HG03442 (cell line): Measurements from ENCODE around the gene TREML2.
"Not testable (repeated sequence)": the region's sequence is repeated elsewhere in the genome, so short reads cannot be mapped to it uniquely, and the experiment has no call there.

Experiments
- ATAC-seq: cut with Tn5 transposase; IDR thresholded peaks from one replicate; pipeline ENCODE4 v1.9.1; 2021; ENCODE audit warnings: mild to moderate bottlenecking, moderate library complexity; ENCODE audit not compliant: unreplicated experiment

The TREML2 gene, protein sequence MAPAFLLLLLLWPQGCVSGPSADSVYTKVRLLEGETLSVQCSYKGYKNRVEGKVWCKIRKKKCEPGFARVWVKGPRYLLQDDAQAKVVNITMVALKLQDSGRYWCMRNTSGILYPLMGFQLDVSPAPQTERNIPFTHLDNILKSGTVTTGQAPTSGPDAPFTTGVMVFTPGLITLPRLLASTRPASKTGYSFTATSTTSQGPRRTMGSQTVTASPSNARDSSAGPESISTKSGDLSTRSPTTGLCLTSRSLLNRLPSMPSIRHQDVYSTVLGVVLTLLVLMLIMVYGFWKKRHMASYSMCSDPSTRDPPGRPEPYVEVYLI

DNA sequence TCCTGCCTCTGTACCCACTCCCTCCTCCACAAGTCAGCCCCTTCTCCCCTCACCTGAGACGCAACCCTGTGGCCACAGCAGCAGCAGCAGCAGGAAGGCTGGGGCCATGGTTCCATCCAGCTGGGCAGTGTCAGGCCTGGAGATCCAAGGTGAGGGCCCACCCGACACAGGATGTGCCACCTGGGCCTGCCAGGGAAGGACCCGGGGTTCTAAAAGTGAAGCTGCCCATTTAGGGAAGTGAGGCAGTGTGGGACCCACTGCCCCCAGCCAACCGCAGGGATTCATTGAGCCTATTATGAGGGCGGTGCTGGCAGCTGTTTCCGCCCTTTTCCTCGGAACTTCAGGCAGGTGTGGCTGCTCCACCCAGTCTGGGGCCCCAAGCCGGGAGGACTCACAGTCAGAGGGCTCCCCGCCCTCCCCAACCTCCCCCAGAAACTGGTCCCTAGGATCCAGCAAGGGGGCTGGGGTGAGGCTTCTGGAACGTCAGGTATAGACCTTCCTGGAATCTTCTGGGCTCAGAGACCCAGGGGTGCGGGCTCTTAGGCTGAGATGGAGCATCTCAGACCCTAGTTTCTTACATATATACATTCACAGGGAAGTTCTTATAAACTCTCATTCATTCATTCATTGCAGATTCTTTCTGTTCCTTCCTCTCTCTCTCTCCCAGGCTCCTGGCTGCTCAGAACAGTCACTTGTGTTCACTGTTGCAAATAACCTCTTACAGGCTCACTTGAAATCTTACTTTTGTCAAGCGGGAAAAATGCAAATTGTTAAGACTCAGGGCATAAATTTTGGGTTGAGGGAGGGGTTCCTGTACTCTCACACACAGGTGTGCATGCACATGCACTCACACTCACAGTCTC lies at the start of gene TREML2:
TREML2 (minus strand) TSS at position 249 of the 863 bp plus-strand sequence; CDS start at position 108, 141 bp downstream.
- no peak for ATAC-seq

DNA sequence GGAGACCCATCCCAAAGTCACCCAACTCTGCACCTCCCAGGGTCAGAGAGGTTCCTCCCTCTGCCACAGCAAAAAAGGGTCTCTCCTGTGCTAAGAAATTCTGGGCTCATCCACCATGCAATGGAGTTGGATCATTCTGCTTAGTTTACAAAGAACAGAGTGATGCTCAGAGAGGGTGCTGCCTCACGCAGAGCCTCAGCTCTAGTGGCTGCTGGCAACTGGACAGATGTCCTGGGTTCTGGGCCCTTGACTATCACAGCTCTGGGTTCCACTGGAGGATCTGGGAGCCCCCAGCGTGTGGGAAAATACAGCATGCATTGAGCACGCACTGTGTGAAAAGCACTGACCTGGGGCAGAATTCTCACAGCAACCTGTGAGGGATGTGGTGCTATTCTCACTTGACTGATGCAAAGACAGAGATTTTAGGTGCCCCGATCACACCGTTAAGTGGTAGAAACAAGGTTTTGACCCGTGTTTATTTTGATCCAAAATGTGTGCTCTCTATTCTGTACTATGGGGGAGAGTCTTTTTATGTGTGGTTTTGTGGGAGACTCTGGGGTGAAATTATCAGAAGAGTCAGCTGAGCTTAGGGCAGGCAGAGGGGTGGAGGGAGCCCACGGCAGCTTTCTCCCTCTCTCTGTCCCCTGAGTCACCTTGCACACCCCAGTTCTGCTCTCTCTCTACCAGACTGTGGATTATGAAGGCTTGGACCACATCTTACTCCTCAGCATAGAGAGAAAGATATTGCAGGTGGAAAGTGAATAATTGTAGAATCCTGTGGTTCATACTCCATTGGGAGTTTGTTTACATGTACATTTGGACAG lies 47.1 kb upstream of the TREML2 start:
- no peak for ATAC-seq

DNA sequence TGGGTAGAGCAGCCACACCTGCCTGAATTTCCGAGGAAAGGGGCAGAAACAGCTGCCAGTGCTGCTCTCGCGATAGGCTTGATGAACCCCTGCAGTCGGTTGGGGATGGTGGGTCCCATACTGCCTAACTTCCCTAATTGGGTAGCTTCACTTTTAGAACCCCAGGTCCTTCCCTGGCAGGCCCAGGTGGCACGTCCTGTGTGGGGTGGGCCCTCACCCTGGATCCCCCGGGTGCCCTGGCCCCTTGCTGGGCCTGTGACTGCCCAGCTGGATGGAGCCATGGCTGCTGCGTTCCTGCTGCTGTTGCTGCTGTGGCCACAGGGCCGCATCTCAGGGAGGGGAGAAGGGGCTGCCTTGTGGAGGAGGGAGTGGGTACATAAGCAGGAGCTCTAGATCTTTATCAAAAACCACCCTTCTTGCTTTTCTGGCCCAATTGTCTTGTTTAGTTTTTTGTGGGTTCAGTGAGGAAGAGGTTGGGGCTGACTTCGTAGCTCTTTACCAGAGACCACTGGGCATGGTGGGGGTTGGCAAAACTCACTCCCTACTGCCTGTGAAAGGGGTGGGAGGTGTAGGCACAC lies 46.4 kb upstream of the TREML2 start:
- ATAC-seq, result no peak

DNA sequence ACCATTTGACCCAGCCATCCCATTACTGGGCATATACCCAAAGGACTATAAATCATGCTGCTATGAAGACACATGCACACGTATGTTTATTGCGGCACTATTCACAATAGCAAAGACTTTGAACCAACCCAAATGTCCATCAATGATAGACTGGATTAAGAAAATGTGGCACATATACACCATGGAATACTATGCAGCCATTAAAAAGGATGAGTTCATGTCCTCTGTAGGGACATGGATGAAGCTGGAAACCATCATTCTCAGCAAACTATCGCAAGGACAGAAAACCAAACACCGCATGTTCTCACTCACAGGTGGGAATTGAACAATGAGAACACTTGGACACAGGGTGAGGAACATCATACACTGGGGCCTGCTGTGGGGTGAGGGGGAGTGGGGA lies 45.6 kb upstream of the TREML2 start:
- ATAC-seq, result not testable (repeated sequence)

GRCh38 chr6:41239467-41240159 lies 38.7 kb upstream of the TREML2 start:
- no peak for ATAC-seq

DNA sequence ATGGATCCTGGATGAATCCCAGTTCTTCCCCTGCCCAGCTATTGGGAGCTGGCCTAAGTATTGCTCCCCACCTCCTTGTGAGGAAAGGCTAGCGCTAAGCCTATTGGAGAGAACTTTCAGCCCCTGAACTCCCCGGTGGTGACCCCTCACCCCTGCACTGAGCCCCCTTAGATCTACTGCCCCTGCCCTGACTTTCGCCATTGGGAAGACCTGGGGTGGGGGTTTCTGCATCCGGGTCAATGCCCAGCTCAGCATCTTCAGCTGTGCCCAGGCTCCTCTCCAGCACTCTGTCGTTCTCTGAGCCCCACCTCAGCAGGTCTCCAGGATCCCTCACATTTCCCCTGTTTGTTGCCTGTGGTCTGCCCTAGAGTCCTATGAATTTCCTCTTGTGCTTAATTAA lies 36.2 kb upstream of the TREML2 start:
- no peak for ATAC-seq

- no peak for ATAC-seq
These were observed 35.3 kb upstream of the TREML2 start for GRCh38 chr6:41236276-41236675.

GRCh38 chr6:41232667-41233066 lies 31.7 kb upstream of the TREML2 start:
- ATAC-seq, result no peak

- ATAC-seq, result no peak
These were observed 30.3 kb upstream of the TREML2 start for GRCh38 chr6:41231246-41231645.

DNA sequence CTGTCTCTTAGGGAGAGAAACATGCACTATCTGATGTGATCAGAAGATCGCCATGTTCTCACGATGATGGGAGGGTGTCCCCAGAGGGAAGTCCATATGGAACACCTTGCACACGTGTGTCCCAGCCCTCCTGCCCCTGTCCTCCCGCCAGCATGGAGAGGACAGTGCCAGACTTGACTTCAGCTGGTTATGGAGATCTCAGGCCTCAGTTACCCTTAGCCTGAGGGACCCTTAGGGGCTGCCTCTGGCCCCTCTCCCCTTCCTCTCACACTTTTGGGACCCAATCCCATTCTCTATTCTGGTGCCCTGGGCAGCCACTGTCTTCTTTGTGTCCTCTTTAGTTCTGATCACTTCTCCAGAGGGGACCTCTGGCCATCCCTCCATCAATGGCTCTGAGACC lies 28.8 kb upstream of the TREML2 start:
- no peak for ATAC-seq

- no peak for ATAC-seq
These were observed 27.7 kb upstream of the TREML2 start for GRCh38 chr6:41228616-41229015.

DNA sequence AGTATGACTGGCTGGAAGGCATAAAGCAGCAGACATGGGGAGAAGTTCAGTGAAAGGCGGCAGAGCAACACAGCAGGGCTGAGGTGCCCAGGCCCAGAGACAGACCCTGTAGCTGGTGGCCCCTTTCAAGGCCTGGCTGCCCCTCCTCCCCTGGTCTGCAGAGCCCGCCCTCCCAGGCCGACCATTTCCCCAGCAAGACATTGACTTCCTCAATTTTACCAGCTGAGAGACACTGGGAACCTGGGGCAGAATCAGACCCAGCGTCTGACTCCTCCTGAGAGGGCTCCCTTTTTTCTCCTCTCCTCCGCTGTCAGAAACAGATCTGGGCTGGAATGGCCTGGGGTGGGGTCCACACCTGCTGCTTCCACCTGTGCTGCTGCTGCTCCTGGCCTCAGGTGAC lies 27.1 kb upstream of the TREML2 start, which contains the start of gene TREML4:
TREML4 (plus strand) TSS at position 254 of the 400 bp plus-strand sequence; CDS start at position 333, 79 bp downstream.
- ATAC-seq, result no peak

- ATAC-seq, result no peak
These were observed 25.8 kb upstream of the TREML2 start for GRCh38 chr6:41226752-41227151.

GRCh38 chr6:41224800-41225199 lies 23.9 kb upstream of the TREML2 start:
- no peak for ATAC-seq

DNA sequence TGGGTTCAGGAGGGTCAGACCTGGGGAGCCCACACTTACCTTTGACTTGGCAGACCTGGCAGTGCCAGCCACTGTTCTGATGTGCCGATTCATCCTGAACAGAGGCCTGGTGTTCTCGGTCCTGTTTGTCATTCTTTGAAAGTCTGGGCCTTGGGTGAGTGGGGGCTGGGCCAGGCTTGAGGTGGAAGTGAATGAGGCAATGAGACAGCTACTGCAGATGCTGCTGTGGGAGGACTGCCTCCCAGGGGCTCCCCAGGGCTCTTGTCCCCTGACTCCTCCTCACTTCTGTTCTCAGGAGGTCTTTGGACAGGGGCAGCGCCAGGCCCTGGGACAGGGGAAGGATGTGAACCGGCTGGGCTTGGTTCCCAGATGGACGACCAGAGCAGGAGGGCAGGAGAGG lies 21.6 kb upstream of the TREML2 start:
- ATAC-seq, result no peak

GRCh38 chr6:41222045-41222444 lies 21.1 kb upstream of the TREML2 start:
- ATAC-seq, result no peak

- no peak for ATAC-seq
These were observed 15.7 kb upstream of the TREML2 start for GRCh38 chr6:41216616-41217015.

DNA sequence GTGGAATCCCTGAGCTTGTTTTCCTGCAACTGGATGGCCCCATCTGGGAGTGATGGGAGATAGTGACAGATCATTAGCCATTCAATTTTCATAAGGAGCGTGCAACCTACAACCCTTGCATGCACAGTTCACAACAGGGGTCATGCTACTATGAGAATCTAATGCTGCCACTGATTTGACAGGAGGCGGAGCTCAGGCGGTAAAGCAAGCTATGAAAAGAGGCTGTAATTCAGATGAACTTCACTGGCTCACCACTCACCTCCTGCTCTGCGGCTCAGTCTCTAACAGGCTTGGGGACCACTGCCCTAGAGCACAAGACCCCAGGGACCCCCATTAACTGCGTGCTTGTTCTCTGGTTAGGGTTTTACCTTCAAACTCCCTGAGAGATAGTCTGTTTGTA lies 14.8 kb upstream of the TREML2 start:
- ATAC-seq, result no peak

GRCh38 chr6:41214559-41215238 lies 13.8 kb upstream of the TREML2 start:
- no peak for ATAC-seq
